Osteoblast (primary cell): ENCODE data around the gene RHBDD3. TPM values are rescaled to one million over a fixed set of nuclear protein-coding genes. Genes with fewer than 3 reads are reported as not detected.

Source experiments
- DNase-seq: peaks from one replicate; pipeline ENCODE4 v3.0.0; 2011; ENCODE audit warnings: low spot score, mixed read lengths; ENCODE audit not compliant: insufficient read length; ENCODE audit errors: missing footprints
- H2AFZ ChIP-seq: 2 replicates; pipeline ENCODE4 v1.6.0; 2011; ENCODE audit warnings: mild to moderate bottlenecking, low read length
- H3K27ac ChIP-seq: 2 replicates; pipeline ENCODE4 v1.5.1; 2011; ENCODE audit warnings: mild to moderate bottlenecking, low read depth, low read length, moderate library complexity
- H3K27me3 ChIP-seq: 2 replicates; pipeline ENCODE4 v1.6.0; 2012; ENCODE audit warnings: mild to moderate bottlenecking, control low read depth, inconsistent platforms, low read length, moderate library complexity; ENCODE audit not compliant: insufficient read depth
- H3K36me3 ChIP-seq: 2 replicates; pipeline ENCODE4 v1.5.1; 2011; ENCODE audit warnings: mild to moderate bottlenecking, low read length, control low read depth, moderate library complexity; ENCODE audit not compliant: insufficient read depth
- H3K4me1 ChIP-seq: 2 replicates; pipeline ENCODE4 v1.5.1; 2011; ENCODE audit warnings: mild to moderate bottlenecking, low read length, control low read depth, moderate library complexity; ENCODE audit not compliant: insufficient read depth
- H3K4me2 ChIP-seq: 2 replicates; pipeline ENCODE4 v1.6.0; 2011; ENCODE audit warnings: mild to moderate bottlenecking, low read length; ENCODE audit not compliant: insufficient read depth
- H3K4me3 ChIP-seq: fragments of 200-600 bp; sonication (generic); 3 replicates; pipeline ENCODE4 v1.5.1; 2012; ENCODE audit warnings: mild to moderate bottlenecking, low read length, inconsistent platforms; ENCODE audit not compliant: insufficient read depth
- H3K79me2 ChIP-seq: 2 replicates; pipeline ENCODE4 v1.6.0; 2012; ENCODE audit warnings: mild to moderate bottlenecking, low read length, control low read depth, inconsistent platforms; ENCODE audit not compliant: insufficient read depth
- H3K9me3 ChIP-seq: 2 replicates; pipeline ENCODE4 v1.5.1; 2011; ENCODE audit warnings: low read depth, low read length, control low read depth
- H4K20me1 ChIP-seq: 2 replicates; pipeline ENCODE4 v1.6.0; 2012; ENCODE audit warnings: mild to moderate bottlenecking, low read length, control low read depth; ENCODE audit not compliant: insufficient read depth
- CTCF ChIP-seq: IDR thresholded peaks from 2 replicates; pipeline ENCODE4 v1.5.1; 2011; ENCODE audit warnings: mild to moderate bottlenecking, low read depth, low read length, moderate library complexity; ENCODE audit errors: extremely low read depth
- total RNA-seq: library from RNA; depleted of rRNA; stranded (reverse); fragments of >200 nt; gene quantifications from 2 replicates; pipeline ENCODE4 v1.2.3, GENCODE V29; 2012

The RHBDD3 gene
- total RNA-seq, 1 donor: 25.0 TPM

- DNase-seq: no peak
- TF ChIP-seq CTCF: no peak
- Histone ChIP-seq H3K36me3 (peaks cover 92% of the 10 kb centered on the region), H4K20me1 (peaks cover 11% of the 10 kb centered on the region), H3K9me3 (no peaks in the 10 kb centered on the region), H3K4me3 (no peak overlapping the region), H3K4me1 (no peaks in the 10 kb centered on the region), H3K27ac (no peak overlapping the region), H3K27me3 (no peaks in the 10 kb centered on the region), H3K4me2 (no peak overlapping the region), H3K79me2 (peaks cover 64% of the 10 kb centered on the region), H2AFZ (no peak overlapping the region)
These were observed 22.3 kb upstream of the RHBDD3 start for GRCh38 chr22:29290061-29290460.

- no peak for DNase-seq
- Histone ChIP-seq H3K27ac (no peak overlapping the region), H3K36me3 (peaks cover 93% of the 10 kb centered on the region), H3K4me1 (no peaks in the 10 kb centered on the region), H2AFZ (no peak overlapping the region), H3K4me3 (no peak overlapping the region), H3K27me3 (no peaks in the 10 kb centered on the region), H3K79me2 (peaks cover 75% of the 10 kb centered on the region), H3K4me2 (no peak overlapping the region), H3K9me3 (no peaks in the 10 kb centered on the region), H4K20me1 (peaks cover 19% of the 10 kb centered on the region)
- no peak for TF ChIP-seq CTCF
These were observed 21.1 kb upstream of the RHBDD3 start for GRCh38 chr22:29288837-29289236.

GRCh38 chr22:29284196-29284595 is 16.4 kb upstream of the RHBDD3 start:
- DNase-seq: no peak
- Histone ChIP-seq H3K4me3 (no peak overlapping the region), H3K9me3 (no peaks in the 10 kb centered on the region), H3K4me2 (no peak overlapping the region), H3K36me3 (peaks cover 83% of the 10 kb centered on the region), H3K4me1 (no peaks in the 10 kb centered on the region), H4K20me1 (peaks cover 35% of the 10 kb centered on the region), H3K27me3 (no peaks in the 10 kb centered on the region), H3K79me2 (peaks cover 83% of the 10 kb centered on the region), H2AFZ (no peak overlapping the region), H3K27ac (no peak overlapping the region)
- no peak for TF ChIP-seq CTCF

GRCh38 chr22:29277927-29278326 is 10.1 kb upstream of the RHBDD3 start:
- Histone ChIP-seq H3K79me2 (peaks cover 91% of the 10 kb centered on the region), H3K9me3 (no peaks in the 10 kb centered on the region), H3K4me2 (no peak overlapping the region), H3K4me3 (no peak overlapping the region), H3K36me3 (peaks cover 87% of the 10 kb centered on the region), H3K27ac (no peak overlapping the region), H2AFZ (no peak overlapping the region), H3K27me3 (no peaks in the 10 kb centered on the region), H4K20me1 (peaks cover 79% of the 10 kb centered on the region), H3K4me1 (no peaks in the 10 kb centered on the region)
- no peak for TF ChIP-seq CTCF
- DNase-seq: no peak
